ENCODE results near the gene CDH4. TPM values are rescaled to one million over a fixed set of nuclear protein-coding genes. Genes with fewer than 3 reads are reported as not detected.

Gene CDH4
- total RNA-seq, 1 donor from 2014 or later, result 0.17 TPM

DNA sequence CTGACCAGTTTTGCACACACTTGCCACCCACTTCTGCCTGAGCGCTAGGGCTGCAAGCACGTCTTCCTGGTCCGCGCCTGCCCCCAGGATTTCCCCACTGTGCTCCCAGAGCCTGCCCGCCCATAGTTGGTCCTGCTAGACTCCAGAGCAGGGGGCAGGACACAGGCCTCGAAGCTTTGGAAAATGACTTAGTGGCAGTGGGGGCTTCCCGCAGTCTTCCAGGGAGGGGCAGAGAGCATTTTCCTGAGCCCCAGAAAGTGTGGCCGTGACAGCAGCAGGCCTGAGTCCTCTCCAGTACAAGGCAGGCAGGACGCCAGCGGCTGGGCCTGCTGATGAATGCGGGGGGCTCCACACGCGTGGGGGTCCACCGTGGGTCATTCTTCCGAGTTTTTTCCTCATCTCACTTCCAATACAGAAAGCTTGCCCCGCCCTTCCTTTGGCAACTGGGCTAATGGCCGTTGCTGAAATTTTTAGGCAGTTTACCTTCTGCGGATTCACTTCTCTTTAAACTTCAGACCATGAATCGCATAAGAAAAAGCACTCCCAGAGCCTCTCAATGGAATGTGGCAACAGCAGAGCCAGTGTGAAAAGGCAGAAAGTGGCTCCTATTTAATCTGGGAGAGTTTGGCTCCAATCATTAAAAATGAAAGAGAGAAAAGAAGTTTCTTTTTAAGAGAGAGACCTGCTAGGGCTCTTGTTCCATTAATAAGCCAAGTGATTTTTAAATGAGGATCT lies 383.8 kb downstream of the CDH4 start:
- no peak for DNase-seq

DNA sequence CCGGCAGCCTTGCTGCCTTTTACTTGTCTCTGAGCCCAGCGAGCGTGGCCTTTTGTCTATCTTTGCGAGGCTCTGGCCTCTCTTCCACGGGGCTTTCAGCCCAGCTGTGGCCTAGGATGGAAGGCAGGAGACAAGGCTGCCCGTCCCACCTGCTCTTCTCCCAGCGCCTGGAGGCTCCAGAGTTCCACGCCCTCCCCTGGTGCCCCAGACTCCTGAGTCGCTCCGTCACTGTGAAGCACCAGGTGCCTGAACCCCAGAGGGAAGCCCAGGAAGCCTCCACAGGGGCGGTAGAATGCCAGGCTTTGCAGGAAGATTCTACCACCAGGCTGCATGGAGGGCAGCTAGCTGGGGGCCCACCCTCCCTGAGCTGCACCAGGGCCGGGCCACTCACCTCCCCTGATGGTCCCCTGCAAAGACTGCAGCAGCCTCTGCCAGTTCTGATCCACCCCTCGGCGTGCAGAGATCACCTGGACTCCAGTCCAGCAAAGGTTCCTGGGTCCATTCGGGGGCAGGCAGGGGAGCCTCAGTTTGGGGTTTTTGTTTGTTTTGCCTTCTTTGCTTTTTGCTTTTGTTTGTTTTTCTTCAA lies 384.6 kb downstream of the CDH4 start:
- no peak for DNase-seq

DNA sequence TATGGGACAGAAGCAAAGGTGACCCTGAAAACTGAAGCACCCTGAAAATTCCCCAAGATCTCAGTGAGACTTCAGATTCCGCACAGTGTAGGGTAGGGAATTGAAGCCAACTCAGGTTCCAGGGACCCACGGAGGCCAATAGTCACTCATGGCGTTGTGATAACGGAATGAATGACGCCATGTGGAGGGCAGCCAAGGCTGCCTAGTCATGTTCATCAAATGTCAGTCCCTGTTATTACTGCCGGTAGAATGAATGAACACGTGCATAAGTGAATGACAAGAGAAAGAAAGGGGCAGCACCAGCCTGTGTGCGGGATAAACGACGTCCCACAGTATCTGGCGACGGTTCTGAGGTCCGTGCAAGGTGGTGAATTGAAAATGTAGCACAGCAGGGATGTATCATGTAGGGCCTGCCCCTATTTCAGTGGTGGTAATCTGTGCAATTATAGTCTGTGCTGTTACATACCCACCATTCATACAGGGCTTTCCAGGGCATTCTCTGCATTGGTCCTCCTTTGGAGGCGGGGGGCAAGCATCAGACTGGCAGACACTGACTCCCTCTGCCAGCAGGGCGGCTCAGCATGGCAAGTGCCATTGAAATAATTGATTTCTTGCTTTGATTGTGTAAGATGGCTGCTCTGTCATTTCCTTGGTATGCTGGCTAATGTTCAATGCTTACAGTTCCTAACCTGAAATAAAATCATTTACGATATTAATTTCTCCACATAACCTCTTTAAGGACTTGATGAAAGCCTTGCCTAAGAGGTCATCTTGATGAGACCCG lies 386.9 kb downstream of the CDH4 start:
- DNase-seq, result no peak

DNA sequence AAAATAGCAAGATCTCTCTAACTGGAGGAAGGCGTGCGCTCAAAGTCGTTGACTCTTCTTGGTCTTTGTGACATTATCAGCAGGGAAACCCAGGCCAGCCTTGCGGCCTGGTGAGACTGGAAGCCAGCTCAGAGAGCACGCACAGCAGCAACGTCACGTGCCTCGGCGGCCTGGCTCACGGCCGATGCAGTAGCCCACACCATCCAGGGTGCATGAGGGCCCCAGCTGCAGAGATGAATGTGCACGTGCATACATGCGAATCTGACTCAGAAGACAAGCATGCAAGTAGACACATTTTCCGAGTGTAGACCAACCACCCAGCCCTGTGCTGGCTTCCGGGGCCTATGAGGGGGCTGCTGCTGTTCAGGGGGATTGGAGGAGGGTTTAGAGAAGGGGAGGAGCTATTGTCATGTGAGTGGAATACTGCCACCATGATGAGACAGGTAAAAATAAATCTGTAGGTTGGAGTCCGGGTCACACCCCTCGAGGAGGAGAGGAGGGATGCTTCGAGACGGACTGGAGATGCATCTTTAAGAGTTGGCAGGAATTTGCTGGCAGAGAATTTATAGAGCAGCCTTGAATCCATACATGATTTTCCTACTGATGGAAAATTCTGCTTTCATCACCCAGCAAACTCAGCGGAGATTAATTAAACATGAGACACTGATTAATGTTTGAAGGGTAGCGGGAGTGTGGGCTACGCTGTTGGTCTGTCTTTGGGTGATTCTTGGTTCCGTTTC lies 388.2 kb downstream of the CDH4 start:
- no peak for DNase-seq

DNA sequence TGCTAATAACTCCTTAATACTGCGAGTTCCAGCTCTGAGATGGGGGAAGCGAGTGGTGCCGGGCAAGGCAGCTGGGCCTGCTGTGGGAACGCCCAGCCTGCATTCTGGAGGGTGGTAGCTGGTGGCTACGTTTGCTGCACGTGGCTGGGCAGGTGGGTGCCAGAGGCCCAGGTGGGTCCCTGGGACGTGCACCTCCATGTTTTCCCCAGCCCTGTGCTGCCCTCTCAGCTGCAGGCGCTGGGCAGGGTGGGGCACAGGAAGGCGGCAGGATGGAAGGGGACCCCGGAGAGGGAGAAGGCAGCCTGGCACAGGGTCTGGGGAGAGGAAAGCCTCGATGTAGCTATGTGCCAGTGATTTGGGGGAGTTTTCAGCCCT lies 388.8 kb downstream of the CDH4 start:
- DNase-seq, result no peak

DNA sequence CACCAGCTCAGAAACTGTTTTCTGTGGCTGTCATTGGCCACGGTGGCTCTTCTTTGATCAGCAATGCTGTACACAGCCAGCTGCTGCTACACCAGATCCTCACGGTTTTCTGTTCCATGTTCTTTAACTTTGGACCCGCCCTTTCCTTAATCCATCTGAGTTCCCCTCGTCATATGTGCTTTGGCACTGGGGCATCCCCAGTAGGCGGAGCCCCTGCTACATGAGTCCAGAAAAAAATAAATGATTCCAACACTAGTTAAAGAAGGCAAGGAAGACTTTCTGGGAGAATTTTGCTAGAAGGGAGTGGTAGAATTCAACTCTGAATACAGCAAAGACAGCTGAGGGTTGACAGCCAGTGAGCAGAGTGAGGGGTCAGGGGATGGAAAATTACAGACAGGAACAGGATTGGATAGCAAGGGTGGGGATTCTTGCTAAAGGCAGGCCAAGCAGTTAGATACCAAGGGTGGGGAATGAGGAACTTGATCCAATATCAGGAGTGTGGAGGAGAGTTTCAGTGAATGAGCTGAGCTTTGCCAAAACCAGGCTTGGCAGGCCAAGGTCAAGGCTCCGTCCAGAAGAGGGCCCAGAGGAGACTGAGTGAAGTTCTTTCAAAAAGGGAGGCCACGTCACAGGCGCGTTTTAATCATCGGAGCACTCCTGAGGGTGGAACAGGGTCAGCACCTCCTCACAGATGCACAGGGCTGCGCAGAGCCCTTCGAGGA lies 391.8 kb downstream of the CDH4 start:
- no peak for DNase-seq

DNA sequence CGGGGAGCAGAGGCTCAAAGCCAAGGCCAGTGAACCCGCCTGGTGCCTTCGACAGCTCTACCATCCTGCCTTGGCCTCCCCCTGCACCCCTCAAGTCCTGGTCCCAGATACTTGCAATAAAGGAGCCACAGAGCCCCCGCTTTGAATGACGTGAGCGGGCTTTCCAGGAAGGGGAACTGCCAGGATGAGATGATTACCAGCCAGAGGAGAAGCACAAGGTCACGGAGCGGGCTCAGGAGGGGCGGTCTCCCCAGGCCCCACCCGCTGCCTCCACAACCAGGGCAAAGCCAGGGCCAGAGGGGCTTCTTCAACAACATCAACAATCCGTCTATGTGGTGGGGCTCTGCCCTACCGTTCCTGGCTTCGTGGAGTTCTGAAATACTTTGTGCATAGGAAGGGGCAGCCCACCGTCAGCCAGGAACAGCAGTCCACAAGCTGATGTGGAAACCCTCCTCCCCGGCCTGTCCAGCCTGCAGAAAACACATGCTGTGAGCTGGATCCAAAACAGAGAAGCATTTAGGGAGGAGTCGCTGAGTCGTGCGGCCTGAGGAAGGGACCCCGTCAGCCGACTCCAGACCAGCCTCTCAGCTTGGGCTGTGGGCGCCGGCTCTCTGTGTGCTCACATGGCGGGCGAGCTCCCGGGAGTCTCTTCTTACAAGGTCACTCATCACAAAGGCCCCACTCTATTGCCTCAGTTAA lies 392.5 kb downstream of the CDH4 start:
- DNase-seq, result no peak

DNA sequence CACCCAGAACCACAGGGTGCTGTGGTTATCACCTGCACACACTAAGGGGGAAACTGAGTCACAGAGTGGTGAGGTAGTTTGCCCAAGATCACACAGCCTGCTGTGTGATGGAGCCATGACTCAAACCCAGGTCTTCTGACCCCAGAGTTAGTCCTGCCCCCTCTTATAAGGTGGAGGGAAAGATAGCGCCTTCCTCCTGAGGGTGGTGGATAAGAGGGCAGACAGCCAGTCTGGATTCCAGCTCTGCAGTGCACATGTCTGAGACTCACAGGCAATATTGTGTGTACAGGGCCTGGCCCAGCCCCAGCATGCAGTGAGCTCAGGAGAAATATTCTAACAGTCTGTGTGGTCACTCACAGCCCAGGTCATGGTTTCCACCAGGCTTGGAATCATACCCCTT lies 393.7 kb downstream of the CDH4 start:
- DNase-seq, result no peak

DNA sequence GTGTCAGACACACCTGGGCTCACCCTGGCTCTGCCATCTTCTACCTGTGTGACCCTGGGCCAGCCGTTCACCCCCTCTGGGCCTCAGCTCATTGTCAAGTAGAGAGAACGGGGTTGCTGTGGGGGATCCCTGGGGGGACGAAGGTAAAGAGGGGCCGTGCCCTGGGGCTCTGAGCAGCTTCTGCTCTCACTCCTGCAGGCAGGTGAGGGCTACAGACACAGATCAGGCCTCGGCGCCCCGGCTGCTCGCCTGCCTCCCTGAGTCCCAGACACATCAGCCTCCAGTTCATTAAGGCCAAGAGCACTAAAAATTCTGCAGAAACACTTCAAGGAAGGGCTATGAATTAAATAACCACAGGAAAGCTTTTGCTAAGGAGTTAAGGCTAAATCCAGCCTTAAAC lies 394.4 kb downstream of the CDH4 start:
- no peak for DNase-seq

DNA sequence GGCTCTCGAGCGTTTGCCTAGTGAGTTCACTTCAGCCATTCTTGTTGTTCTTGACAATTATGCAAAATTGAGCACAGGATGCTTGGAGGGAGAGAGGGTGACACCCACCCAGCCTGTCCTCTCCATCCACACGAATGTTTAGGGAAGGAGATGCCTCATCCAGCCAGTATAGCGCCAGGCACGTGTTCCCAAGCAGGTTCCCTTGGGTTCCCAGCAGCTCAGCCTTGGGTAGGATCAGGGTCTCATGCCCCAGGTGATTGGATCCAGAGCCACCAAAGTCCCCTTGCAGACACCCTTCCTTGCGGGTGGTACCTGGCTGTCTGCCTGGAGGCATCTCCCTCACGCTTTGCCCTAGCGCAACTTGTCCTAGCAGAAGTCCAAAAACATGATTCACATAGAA lies 394.9 kb downstream of the CDH4 start:
- no peak for DNase-seq

DNA sequence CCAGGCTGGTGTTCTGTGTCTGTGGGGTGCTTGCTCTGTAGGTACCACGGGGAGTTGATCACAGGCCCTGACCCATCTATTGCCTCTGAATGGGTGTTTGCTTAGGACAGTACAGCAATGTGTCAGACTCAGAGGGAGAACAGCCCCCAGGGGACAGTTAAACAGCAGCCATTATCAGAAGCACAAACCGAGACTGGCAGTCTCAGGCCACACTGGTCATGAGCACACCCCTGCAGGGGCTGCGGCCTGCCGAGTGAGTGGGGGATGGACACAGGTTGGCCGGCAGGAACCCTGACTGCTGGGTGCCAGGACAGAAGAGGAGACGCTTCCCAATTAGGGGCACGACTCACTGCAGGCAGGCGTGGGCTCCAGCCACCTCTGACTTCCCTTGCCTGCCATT lies 395.6 kb downstream of the CDH4 start:
- DNase-seq, result no peak

DNA sequence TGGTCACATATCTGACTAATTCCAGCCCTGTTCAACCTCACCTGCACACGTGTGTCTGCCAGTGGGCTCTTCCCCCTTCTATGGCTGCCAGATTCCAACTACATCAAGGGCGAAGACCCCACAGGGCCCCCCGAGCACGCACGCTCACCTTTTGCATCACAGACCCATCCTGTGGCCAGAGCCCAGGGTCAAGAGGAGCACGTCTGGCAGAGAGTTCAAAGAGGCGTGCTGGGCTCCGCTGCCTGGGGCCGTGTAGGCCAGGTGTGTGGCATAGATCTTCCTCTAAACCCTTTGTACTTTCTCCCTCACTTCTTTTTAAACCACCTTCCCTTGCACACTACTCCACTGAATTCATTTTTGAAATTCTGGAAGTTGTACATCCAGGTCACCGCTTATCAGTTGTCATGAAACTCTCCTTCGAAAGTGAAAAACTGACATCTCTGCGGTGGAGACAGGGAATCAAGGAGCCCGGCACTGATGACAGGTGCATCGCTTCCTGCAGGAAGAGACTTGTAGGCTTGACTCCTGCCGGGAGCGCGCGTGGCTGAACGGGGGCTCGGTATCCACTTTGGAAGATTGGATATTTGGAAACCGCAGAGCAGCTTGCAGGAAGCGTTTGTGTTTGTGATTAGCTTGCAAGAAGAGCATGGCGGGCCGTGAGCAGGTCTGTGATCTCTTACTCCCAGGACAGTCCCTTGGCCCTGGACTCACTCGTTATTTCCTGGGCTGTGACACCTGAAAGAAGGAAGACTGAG lies 397.2 kb downstream of the CDH4 start:
- no peak for DNase-seq

DNA sequence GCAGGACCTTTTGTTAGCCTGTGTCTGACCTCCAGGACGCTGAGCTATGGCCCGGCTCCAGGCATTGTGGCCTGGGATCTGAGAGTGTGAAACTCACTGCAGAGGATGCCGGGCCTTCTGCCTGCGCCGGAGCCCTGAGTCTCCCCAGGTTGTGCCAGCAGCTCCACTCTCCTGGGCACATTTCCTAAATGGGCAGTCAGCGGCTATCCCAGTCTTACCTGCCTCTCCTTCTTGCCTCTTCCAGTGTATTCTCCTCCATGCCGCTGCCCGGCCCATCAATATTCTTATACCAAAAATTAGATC lies 397.8 kb downstream of the CDH4 start:
- no peak for DNase-seq

DNA sequence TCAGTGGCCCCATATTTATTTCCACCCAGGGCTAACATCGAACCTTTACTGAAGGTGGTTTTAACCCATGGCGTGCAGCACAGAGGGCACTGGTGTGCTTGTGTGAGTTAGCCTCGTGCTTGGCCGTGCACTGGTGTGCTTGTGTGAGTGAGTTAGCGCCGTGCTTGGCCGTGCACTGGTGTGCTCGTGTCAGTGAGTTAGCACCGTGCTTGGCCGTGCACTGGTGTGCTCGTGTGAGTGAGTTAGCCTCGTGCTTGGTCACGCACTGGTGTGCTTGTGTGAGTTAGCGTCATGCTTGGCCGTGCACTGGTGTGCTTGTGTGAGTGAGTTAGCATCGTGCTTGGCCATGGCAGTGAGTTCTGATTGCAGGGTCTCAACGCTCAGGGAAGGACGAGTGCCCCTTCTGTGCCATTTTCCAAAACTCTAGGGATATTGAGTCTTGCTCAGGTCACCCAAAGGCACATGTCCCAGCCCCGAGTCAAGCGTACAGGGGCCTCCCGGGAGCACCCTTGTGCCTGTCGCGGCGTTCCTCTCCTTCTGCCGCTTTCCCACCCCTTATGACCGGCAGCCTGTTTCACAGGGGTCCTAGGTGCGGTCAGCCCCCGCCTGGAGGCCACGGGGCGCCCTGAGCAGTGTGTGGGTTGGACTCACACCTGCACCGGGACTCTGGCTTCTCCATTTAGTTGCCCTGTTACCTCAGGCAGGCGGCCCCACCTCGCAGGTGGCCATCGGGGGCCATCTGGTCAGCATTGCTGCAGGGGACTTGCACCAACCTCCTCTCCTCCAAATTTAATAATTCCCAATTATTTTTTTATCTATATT lies 399.1 kb downstream of the CDH4 start:
- DNase-seq, result no peak

DNA sequence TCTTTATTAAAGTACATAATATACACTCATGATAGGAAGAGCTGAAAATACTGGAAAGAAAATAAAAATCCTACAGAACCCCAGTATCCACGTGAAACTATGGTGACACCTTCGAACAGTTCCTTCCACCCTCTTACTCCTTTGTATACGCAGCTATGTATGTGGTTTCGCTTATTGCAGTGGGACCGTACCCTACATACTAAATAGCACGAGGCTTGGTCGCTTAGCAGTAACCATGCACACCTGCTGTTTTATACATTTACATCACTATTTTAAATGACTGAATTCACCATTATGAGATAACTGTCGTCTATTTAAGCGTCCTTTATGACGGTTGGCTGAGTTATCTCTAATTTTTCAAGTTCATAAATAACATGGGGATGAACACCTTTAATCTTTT lies 400.1 kb downstream of the CDH4 start:
- DNase-seq, result no peak

DNA sequence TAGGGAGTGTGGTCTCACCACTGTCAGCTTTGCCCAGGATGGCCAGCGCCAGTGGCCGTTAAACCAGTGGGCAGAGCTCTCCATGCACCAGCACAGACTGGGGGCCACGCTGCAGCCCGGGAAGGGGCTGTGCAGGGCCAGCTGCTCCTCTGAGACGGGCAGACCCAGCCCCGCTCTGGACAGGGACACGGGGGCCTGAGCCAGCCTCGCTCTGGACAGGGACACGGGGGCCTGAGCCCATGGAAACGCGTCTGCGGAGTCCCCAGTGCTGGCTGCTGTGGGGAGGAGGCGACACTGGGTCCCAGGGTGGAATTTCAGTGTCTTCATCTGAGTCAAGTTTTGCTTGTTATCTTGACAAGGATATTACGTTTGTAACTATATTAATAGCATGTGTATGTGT lies 402.7 kb downstream of the CDH4 start:
- DNase-seq, result no peak

DNA sequence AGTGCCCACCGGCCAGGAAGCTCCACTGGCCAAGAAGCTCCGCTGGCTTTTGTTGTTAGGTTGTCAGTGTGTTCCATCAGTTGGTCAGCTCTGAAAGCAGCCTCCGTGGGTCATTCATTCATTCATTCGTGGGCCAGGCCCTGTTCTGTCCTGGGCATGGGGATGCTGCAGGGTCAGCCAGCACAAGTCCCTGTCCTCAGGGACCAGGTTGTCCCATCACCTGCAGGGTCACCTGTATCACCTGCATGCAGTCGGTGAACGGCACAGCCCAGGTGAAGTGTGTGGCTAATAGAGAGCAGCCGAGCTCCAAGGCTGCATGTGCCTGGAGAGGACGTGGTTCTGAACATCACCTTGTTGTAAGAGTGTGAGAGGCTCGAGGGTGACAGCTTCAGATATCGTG lies 403.5 kb downstream of the CDH4 start:
- no peak for DNase-seq

DNA sequence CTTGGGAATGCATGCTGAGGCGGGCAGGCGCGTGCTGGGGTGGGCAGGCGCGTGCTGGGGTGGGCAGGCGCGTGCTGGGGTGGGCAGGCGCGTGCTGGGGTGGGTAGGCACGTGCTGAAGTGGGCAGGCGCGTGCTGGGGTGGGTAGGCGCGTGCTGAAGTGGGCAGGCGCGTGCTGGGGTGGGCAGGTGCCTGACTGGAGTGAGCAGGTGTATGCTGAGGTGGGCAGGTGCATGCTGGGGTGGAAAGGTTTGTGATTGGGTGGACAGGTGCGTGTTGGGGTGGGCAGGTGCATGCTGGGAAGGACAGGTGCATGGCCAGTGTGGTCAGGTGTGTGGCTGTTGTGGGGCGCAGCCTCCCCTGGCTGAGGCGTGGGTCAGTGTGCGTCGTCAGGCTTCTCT lies 404.1 kb downstream of the CDH4 start:
- no peak for DNase-seq

DNA sequence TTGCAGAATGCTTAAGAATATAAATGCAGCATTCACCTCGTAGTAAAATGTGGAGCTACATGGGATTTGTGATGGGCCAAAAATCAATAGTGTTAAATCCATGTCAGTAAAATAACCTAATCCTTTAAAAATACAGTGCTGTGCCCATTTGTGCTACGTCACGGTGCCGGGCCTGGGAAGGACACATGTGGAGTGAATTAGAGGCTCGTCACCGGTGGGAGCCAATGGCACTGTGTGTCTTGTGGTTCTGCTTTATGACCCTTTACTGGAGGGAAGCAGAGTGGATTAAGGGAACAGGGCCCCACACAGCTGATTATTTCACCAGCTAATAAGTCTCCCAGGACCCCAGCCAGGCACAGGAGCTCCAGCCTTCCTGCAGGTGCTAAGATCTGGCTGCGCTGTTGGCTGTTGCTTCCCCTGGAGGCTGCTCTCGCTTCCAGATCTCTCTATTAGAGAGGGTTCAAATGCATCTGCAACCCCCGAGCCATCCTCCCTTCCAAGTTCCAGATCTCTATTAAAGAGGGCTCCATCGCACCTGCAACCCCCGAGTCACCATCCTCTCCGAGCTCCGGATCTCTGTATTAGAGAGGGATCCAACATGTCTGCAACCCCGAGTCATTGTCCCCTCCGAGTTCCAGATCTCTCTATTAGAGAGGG lies 405.8 kb downstream of the CDH4 start:
- DNase-seq, result no peak

DNA sequence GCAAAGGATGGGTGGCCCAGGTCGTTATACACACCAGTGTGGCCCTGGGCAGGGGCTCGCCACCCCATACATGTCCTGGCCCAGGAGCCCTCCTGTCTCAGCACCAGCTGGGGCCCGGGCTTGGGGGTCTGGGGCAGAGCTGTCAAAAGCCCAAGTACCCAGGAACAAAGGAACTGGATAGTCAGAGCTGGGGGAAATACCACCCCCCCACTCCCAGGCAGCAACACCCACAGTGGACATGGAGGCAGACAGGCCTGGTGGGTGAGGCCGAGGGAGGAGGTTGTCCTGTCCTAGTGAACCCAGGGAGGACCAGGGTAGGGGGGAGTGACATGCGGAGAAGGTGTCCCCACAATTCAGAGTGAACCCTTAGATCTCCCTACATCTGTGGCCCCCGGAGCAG lies 406.5 kb downstream of the CDH4 start:
- DNase-seq, result no peak

All from dermis blood vessel endothelial cell (primary cell).